Muscle of back (tissue), 11 donors: Measurements from ENCODE around the gene PHPT1. TPM values are rescaled to one million over a fixed set of nuclear protein-coding genes. Genes with fewer than 3 reads are reported as not detected.
A peak's percentile ranks its signal among the peaks of the same experiment; 100 is the strongest.
"Not testable (repeated sequence)": the region's sequence is repeated elsewhere in the genome, so short reads cannot be mapped to it uniquely, and the experiment has no call there.

Experiments
- DNase-seq, 3 donors: peaks; one replicate each; pipeline versions ENCODE4 v3.0.0 to v3.0.0-alpha.2; 2013
- polyA plus RNA-seq, 10 donors: library from polyadenylated mRNA; unstranded; fragments of 120-200 nt; gene quantifications; one replicate each; pipeline ENCODE4 v1.2.1, GENCODE V29; 2013; ENCODE audit not compliant: insufficient read length in 10 of 10

Gene PHPT1
- polyA plus RNA-seq, 10 donors, result 63.9 to 118 (median 81.7) TPM

GRCh38 chr9:136882109-136882946, 33.1 kb downstream of the PHPT1 start:
- DNase-seq, result no peak

- not testable (repeated sequence) for DNase-seq
Observed at GRCh38 chr9:136882947-136883283, 33.7 kb downstream of the PHPT1 start.

- not testable (repeated sequence) for DNase-seq
Observed at GRCh38 chr9:136883670-136884069, 34.5 kb downstream of the PHPT1 start.

GRCh38 chr9:136885950-136886578, 36.9 kb downstream of the PHPT1 start, which contains the start of gene TRAF2:
TSS of gene TRAF2 (plus strand) at chr9:136886516. CDS start at chr9:136898741, 12,225 bp downstream.
- DNase-seq, result peak; percentile 99 to 100 (median 100)

GRCh38 chr9:136886610-136887597, 37.7 kb downstream of the PHPT1 start:
- peak in 2 of 3 donors; percentile 25 to 63 for DNase-seq

GRCh38 chr9:136888454-136888853, 39.2 kb downstream of the PHPT1 start:
- no peak for DNase-seq

- DNase-seq, result no peak
Observed at GRCh38 chr9:136889858-136890257, 40.6 kb downstream of the PHPT1 start.

- DNase-seq, result no peak
Observed at GRCh38 chr9:136890661-136891060, 41.5 kb downstream of the PHPT1 start.

- DNase-seq, result no peak
Observed at GRCh38 chr9:136896027-136896426, 46.8 kb downstream of the PHPT1 start.

- DNase-seq, result no peak
Observed at GRCh38 chr9:136898483-136899100, 49.4 kb downstream of the PHPT1 start.

GRCh38 chr9:136899196-136899595, 50.0 kb downstream of the PHPT1 start:
- DNase-seq, result no peak

- no peak for DNase-seq
Observed at GRCh38 chr9:136900556-136900955, 51.3 kb downstream of the PHPT1 start.

Other genes starting within 250 kb of the PHPT1 start
- 10 to 100 TPM; 45.3 to 73.9 (median 55.6) TPM for gene EGFL7, start 186.5 kb upstream of the PHPT1 start, polyA plus RNA-seq
- gene AGPAT2, start 162.0 kb upstream of the PHPT1 start, polyA plus RNA-seq, result 10 to 100 TPM in 7 of 10 donors, 1 to 10 TPM in 3; 7.2 to 15.7 (median 11.3) TPM
- 10 to 100 TPM; 12.0 to 23.5 (median 15.4) TPM for gene DIPK1B, start 136.8 kb upstream of the PHPT1 start, polyA plus RNA-seq
- gene LCN10, start 106.5 kb upstream of the PHPT1 start, polyA plus RNA-seq, result 10 to 100 TPM in 3 of 10 donors, 1 to 10 TPM in 7; 2.4 to 17.8 (median 8.8) TPM
- under 1 TPM in 1 of 10 donors, not detected in 9; 0.33 TPM for gene LCN6, start 100.9 kb upstream of the PHPT1 start, polyA plus RNA-seq
- 10 to 100 TPM in 2 of 10 donors, 1 to 10 TPM in 8; 1.1 to 10.8 (median 7.8) TPM for gene LCN8, start 91.2 kb upstream of the PHPT1 start, polyA plus RNA-seq
- under 1 TPM; 0.22 to 0.95 (median 0.52) TPM for gene LCN15, start 84.9 kb upstream of the PHPT1 start, polyA plus RNA-seq
- 10 to 100 TPM; 24.8 to 43.7 (median 34.1) TPM for gene TMEM141, start 58.1 kb upstream of the PHPT1 start, polyA plus RNA-seq
- gene CCDC183, start 53.1 kb upstream of the PHPT1 start, polyA plus RNA-seq, result 1 to 10 TPM; 1.1 to 3.3 (median 1.9) TPM
- gene RABL6, start 41.5 kb upstream of the PHPT1 start, polyA plus RNA-seq, result 10 to 100 TPM; 41.0 to 59.7 (median 50.7) TPM
- 1 to 10 TPM; 1.3 to 2.1 (median 1.7) TPM for gene AJM1, start 6.9 kb upstream of the PHPT1 start, polyA plus RNA-seq
- 1 to 10 TPM; 2.0 to 5.6 (median 3.9) TPM for gene MAMDC4, start 2.9 kb downstream of the PHPT1 start, polyA plus RNA-seq
- 100 to 1,000 TPM; 236 to 394 (median 310) TPM for gene EDF1, start 16.9 kb downstream of the PHPT1 start, polyA plus RNA-seq
- gene TRAF2, start 37.1 kb downstream of the PHPT1 start, polyA plus RNA-seq, result 10 to 100 TPM in 2 of 10 donors, 1 to 10 TPM in 8; 8.1 to 10.7 (median 9.6) TPM
- gene FBXW5, start 95.3 kb downstream of the PHPT1 start, polyA plus RNA-seq, result 10 to 100 TPM; 27.4 to 47.9 (median 34.4) TPM
- gene C8G, start 95.8 kb downstream of the PHPT1 start, polyA plus RNA-seq, result 1 to 10 TPM in 1 of 10 donors, under 1 TPM in 8, not detected in 1; 0.29 to 1.0 (median 0.51) TPM
- gene LCN12, start 102.9 kb downstream of the PHPT1 start, polyA plus RNA-seq, result 1 to 10 TPM in 3 of 10 donors, under 1 TPM in 7; 0.25 to 1.2 (median 0.68) TPM
- 10 to 100 TPM in 8 of 10 donors, 1 to 10 TPM in 2; 2.3 to 36.3 (median 17.1) TPM for gene PTGDS, start 128.1 kb downstream of the PHPT1 start, polyA plus RNA-seq
- gene LCNL1, start 133.6 kb downstream of the PHPT1 start, polyA plus RNA-seq, result 1 to 10 TPM in 3 of 10 donors, under 1 TPM in 7; 0.14 to 1.1 (median 0.66) TPM
- gene PAXX, start 143.0 kb downstream of the PHPT1 start, polyA plus RNA-seq, result 10 to 100 TPM; 11.8 to 28.5 (median 21.6) TPM
- gene CLIC3, start 147.2 kb downstream of the PHPT1 start, polyA plus RNA-seq, result 1 to 10 TPM in 2 of 10 donors, under 1 TPM in 6, not detected in 2; 0.28 to 4.7 (median 0.54) TPM
- gene ABCA2, start 178.8 kb downstream of the PHPT1 start, polyA plus RNA-seq, result 10 to 100 TPM; 11.5 to 18.7 (median 16.7) TPM
- gene FUT7, start 182.7 kb downstream of the PHPT1 start, polyA plus RNA-seq, result under 1 TPM in 4 of 10 donors, not detected in 6; 0.10 to 0.48 (median 0.12) TPM
- 10 to 100 TPM; 28.5 to 53.0 (median 38.4) TPM for gene NPDC1, start 196.8 kb downstream of the PHPT1 start, polyA plus RNA-seq
- 10 to 100 TPM in 6 of 10 donors, 1 to 10 TPM in 4; 7.5 to 16.5 (median 12.1) TPM for gene ENTPD2, start 204.7 kb downstream of the PHPT1 start, polyA plus RNA-seq
- 1 to 10 TPM; 1.9 to 7.1 (median 3.9) TPM for gene SAPCD2, start 221.1 kb downstream of the PHPT1 start, polyA plus RNA-seq
- 1 to 10 TPM; 1.5 to 3.0 (median 2.0) TPM for gene UAP1L1, start 228.1 kb downstream of the PHPT1 start, polyA plus RNA-seq
- gene MAN1B1, start 237.6 kb downstream of the PHPT1 start, polyA plus RNA-seq, result 10 to 100 TPM; 31.3 to 54.4 (median 41.1) TPM